Inferior parietal cortex (tissue), 1 donor: ENCODE data around the gene CDX1.

Experiments
- DNase-seq: peaks from one replicate; pipeline ENCODE4 v3.0.0-alpha.2; 2016; ENCODE audit errors: extremely low spot score

The CDX1 gene

GRCh38 chr5:150183436-150183835 is 16.9 kb downstream of the CDX1 start:
- DNase-seq, result no peak

GRCh38 chr5:150184006-150184405 is 17.4 kb downstream of the CDX1 start:
- DNase-seq, result no peak

GRCh38 chr5:150184990-150185912 is 18.7 kb downstream of the CDX1 start:
- DNase-seq, result no peak

- no peak for DNase-seq
Measured at GRCh38 chr5:150186137-150186536, 19.6 kb downstream of the CDX1 start.

- DNase-seq, result no peak
Measured at GRCh38 chr5:150186897-150187296, 20.3 kb downstream of the CDX1 start.

- DNase-seq, result no peak
Measured at GRCh38 chr5:150188146-150188842, 21.7 kb downstream of the CDX1 start.

GRCh38 chr5:150189326-150189725 is 22.7 kb downstream of the CDX1 start:
- no peak for DNase-seq

GRCh38 chr5:150189728-150190502 is 23.3 kb downstream of the CDX1 start, which contains the start of gene SLC6A7:
SLC6A7 (plus strand) TSS chr5:150190062; CDS start chr5:150190328, 266 bp downstream.
- DNase-seq, result no peak

GRCh38 chr5:150190503-150190979 is 24.0 kb downstream of the CDX1 start:
- no peak for DNase-seq

GRCh38 chr5:150190987-150191386 is 24.4 kb downstream of the CDX1 start:
- no peak for DNase-seq

GRCh38 chr5:150192462-150192861 is 25.9 kb downstream of the CDX1 start:
- DNase-seq, result no peak

- no peak for DNase-seq
Measured at GRCh38 chr5:150195736-150196485, 29.3 kb downstream of the CDX1 start.

- no peak for DNase-seq
Measured at GRCh38 chr5:150196514-150196913, 29.9 kb downstream of the CDX1 start.

- no peak for DNase-seq
Measured at GRCh38 chr5:150196986-150197385, 30.4 kb downstream of the CDX1 start.

- DNase-seq, result no peak
Measured at GRCh38 chr5:150197476-150197875, 30.9 kb downstream of the CDX1 start.

GRCh38 chr5:150202501-150202900 is 35.9 kb downstream of the CDX1 start:
- DNase-seq, result no peak

- DNase-seq, result no peak
Measured at GRCh38 chr5:150203832-150204589, 37.4 kb downstream of the CDX1 start.

- no peak for DNase-seq
Measured at GRCh38 chr5:150204590-150204960, 38.0 kb downstream of the CDX1 start.

GRCh38 chr5:150206098-150206778 is 39.7 kb downstream of the CDX1 start:
- no peak for DNase-seq

- no peak for DNase-seq
Measured at GRCh38 chr5:150206779-150207115, 40.2 kb downstream of the CDX1 start.
